Sigmoid colon (tissue), 4 donors: ENCODE results near the gene CEACAM21.

Experiments
- CTCF ChIP-seq, 4 experiments: fragments of 450-650 bp in 3 of 4; fragments of 200-600 bp in 1 of 4; IDR thresholded peaks; one replicate each; pipeline ENCODE4 v1.5.1; 2016 to 2019; ENCODE audit warnings: antibody characterized with exemption in 4 of 4, mild to moderate bottlenecking in 3 of 4, moderate library complexity in 2 of 4
- POLR2A ChIP-seq, 2 donors: fragments of 450-650 bp; IDR thresholded peaks; one replicate each; pipeline ENCODE4 v1.6.1; 2016; ENCODE audit warnings: antibody characterized with exemption in 2 of 2, mild to moderate bottlenecking in 2 of 2, moderate library complexity in 2 of 2
- POLR2AphosphoS5 ChIP-seq, 4 donors: sonication (generic); formaldehyde crosslinking; IDR thresholded peaks; one replicate each; pipeline ENCODE4 v1.6.1; 2017; ENCODE audit warnings: antibody characterized with exemption in 4 of 4

GRCh38 chr19:41551212-41551610 is 24.8 kb upstream of the CEACAM21 start:
- TF ChIP-seq CTCF (IDR thresholded peaks at IDR 0.05) (no peak), POLR2A (IDR thresholded peaks at IDR 0.05) (no peak), POLR2AphosphoS5 (IDR thresholded peaks at IDR 0.05) (no peak)
